ENCODE measurements around the gene ALB.

DNA sequence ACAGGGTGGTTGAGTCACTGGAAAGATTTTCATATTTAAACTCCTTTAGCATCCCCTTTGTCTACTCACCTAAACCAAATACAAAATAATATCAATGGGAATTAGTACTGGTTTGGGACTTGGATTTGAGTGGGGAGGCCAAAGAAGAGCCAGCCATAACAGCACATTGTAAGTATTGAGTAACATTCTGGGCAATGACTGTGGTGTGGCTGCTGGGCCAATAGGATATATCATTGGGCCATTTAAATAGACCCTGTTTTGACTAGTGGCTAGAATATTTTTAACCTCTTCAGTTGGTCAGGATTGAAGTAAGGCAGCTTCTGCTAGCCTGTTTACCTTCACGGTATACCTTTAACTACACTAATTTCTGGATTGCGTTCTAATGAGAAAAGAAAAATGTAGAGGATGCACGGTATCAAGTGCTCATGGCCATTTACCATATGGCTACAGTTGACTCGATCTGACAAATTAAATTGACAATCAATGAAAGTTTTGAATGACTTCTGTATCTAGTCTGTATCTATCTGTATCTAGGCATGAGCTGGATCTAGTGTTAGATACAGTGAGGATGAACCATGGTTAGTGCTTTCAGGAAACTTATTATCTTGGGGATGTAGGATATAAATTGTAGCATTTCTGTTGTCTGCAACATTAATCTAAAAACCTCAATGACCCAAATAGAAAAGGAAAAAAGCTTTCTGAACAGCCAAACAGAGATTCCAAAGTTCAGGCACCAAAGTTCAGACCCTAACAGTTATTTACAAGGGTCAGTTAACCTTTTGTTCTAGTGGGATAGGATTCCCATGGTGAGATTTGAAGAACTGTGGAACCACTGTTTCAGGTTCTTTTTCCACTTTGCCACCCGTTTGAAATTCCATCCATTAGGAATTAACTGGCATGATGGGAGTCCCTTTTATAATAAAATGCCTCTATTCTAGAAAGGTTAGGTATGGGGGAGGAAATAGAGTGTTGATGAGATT lies 6.8 kb upstream of the ALB start:
- TF ChIP-seq, protein P1, sequence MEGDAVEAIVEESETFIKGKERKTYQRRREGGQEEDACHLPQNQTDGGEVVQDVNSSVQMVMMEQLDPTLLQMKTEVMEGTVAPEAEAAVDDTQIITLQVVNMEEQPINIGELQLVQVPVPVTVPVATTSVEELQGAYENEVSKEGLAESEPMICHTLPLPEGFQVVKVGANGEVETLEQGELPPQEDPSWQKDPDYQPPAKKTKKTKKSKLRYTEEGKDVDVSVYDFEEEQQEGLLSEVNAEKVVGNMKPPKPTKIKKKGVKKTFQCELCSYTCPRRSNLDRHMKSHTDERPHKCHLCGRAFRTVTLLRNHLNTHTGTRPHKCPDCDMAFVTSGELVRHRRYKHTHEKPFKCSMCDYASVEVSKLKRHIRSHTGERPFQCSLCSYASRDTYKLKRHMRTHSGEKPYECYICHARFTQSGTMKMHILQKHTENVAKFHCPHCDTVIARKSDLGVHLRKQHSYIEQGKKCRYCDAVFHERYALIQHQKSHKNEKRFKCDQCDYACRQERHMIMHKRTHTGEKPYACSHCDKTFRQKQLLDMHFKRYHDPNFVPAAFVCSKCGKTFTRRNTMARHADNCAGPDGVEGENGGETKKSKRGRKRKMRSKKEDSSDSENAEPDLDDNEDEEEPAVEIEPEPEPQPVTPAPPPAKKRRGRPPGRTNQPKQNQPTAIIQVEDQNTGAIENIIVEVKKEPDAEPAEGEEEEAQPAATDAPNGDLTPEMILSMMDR (IDR thresholded peaks at IDR 0.05; ENCODE audit: insufficient read depth, low read length), result no peak
- no peak for TF ChIP-seq POLR2AphosphoS5 (IDR thresholded peaks at IDR 0.05; ENCODE audit: low read depth)

Measured in HL-60 (cell line).